HuH-7.5 (cell line): ENCODE results near the gene PANX3.
"Not testable (repeated sequence)": the region's sequence is repeated elsewhere in the genome, so short reads cannot be mapped to it uniquely, and the experiment has no call there.

Source experiments
- DNase-seq: peaks from one replicate; pipeline ENCODE4 v3.0.0; 2011; ENCODE audit warnings: low spot score

PANX3 gene, protein sequence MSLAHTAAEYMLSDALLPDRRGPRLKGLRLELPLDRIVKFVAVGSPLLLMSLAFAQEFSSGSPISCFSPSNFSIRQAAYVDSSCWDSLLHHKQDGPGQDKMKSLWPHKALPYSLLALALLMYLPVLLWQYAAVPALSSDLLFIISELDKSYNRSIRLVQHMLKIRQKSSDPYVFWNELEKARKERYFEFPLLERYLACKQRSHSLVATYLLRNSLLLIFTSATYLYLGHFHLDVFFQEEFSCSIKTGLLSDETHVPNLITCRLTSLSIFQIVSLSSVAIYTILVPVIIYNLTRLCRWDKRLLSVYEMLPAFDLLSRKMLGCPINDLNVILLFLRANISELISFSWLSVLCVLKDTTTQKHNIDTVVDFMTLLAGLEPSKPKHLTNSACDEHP

DNA sequence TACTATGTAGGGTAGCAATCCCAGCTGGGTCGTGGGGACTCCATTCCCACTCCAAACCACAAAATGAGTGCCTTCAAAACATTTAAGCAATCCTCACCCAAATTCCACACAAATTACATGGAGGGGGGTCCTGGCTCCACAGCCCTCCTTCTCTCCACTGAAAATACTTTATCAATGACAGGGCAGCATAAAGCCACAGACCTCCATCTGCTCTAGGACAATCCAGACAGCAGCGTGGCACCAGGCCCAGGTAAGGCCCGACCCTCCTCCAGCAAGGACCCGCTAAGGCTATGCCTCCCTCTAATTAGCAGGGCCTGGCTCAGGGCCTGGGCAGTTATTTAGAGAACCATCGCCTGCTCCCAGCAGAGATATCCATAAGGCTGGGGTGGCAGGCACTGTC is at the start of gene PANX3:
PANX3 (plus strand) TSS at position 365 of the 400 bp plus-strand sequence. CDS start 129 bp downstream, outside the sequence.
- DNase-seq, result no peak

DNA sequence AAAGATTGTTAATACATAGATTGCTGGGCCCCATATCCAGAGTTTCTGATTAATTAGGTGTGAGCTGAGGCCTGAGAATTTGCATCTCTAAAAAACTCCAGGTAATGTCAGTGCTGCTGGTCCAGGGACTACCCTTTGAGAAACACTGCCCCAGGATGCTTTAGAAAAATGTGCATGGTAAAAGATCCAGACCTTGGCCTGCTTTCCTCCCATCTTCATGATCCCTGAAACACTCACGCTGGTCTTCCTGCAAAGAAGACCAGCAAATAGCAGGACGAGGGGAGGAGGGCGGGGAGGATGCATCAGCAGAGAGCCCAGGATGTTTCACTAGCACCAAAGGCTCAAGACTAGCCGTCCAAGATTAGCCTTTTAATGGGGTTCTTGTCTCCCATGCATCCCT is 41.5 kb upstream of the PANX3 start, which contains the start of gene OR8A1:
OR8A1 (plus strand) TSS at position 301 of the 400 bp plus-strand sequence. CDS start 123 bp downstream, outside the sequence.
- DNase-seq, result no peak

DNA sequence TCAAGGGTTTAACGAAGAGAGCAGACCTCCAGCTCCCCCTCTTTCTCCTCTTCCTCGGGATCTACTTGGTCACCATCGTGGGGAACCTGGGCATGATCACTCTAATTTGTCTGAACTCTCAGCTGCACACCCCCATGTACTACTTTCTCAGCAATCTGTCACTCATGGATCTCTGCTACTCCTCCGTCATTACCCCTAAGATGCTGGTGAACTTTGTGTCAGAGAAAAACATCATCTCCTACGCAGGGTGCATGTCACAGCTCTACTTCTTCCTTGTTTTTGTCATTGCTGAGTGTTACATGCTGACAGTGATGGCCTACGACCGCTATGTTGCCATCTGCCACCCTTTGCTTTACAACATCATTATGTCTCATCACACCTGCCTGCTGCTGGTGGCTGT is 41.1 kb upstream of the PANX3 start:
- DNase-seq, result no peak

DNA sequence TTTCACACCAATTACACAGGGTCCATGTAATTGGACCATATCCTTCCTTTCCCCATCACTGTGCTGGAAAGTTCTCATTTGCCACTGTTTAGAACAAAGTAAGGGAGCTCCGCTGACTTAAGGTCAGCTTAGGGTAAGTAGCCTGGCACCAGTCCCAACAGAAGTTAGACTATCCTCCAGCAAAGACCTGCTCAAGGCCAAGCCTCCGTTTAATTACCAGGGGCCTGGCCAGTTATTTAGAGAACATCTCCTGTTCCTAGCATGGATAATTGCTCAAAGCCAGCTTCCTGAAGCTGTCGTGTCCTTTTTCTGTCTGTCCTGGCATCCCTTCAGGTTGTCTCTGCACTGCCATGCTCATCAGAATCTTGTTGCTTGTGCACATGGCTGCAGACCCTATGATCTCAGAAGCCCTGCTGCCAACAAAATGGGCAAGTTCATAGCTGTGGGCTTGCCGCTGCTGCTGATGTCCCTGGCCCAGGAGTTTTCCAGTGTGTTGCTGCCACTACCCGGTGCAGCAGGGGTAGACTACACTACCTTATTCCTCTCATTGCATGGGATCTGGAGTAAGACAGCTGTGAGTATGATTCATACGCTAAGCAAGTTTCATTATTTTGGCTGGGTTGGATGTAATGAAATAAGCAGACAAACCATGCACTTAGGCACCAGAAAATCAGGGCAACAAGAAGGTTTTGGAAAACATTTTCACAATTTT is 33.4 kb upstream of the PANX3 start:
- DNase-seq, result no peak

DNA sequence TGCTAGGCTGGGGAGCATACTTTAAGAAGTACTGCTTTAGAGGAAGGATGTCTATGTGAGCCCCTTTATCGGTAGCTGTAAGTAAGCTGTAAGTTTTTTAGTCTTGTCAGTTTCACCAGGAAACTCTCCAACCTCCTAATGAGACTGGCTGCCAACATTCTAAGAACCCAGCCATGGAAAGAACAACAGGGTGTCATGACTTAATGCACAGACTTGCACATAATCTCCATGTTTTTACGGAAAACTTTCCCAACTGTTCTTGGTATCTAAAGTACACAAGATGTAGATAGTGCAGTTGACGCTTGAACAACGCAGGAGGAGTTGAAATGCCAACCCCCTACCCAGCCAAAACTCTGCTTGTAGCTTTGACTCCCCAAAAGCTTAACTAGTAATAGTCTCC is 32.5 kb upstream of the PANX3 start:
- no peak for DNase-seq

DNA sequence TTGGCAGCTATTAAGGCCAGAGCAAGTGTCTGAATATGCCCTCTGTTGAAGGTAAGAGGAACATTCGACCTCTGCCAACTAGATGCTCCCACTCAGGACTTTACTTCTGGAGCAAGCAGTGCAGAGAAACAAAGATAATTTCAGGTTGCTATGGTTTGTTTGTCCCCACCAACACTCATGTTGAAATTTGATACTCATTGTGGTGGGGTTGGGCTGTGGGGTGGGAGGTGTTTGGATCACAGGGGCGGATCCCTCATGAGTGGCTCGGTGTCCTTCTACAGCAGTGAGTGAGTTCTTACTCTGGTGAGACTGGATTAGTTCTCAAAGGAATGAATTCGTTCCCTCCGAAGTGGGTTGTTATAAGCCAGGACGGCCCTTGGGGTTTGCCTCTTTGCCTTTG is 29.4 kb upstream of the PANX3 start:
- no peak for DNase-seq

DNA sequence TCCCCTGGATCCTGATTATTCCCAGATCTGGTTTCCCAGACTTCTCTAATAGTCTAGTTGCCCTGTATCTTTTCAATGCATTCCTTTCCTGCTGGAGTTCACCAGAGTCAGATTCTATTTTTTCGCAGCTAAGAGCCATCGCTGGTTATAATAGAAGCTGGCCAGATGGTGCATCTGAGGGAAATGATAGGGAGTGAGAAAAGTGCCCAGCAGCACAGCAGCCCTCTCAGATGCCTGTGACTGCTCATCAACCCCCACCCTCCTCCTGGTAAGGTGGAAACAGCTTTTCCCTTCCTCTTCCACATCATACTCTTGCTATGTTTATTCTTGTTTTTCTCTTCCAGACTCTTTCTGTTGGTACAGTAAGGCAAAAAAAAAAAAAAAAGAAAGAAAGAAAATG is 28.7 kb upstream of the PANX3 start:
- DNase-seq, result no peak

DNA sequence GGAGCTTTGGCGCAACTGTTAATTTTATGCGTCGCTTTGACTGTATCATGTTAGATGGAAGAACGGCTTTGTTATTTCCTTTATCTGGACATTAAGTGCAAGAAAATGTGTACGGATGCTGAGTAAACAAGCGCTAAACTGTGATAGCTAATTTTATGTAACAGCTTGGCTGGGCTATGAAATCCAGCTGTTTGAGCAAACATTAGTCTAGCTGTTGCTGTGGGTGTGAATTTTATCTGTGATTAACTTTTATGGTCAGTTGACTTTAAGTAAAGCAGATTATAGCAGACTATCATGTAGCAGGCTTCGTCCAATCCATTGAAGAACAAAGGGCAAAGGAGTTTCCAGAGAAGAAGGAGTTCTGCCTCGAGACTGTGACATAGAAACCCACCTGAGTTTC is 27.4 kb upstream of the PANX3 start:
- DNase-seq, result no peak

DNA sequence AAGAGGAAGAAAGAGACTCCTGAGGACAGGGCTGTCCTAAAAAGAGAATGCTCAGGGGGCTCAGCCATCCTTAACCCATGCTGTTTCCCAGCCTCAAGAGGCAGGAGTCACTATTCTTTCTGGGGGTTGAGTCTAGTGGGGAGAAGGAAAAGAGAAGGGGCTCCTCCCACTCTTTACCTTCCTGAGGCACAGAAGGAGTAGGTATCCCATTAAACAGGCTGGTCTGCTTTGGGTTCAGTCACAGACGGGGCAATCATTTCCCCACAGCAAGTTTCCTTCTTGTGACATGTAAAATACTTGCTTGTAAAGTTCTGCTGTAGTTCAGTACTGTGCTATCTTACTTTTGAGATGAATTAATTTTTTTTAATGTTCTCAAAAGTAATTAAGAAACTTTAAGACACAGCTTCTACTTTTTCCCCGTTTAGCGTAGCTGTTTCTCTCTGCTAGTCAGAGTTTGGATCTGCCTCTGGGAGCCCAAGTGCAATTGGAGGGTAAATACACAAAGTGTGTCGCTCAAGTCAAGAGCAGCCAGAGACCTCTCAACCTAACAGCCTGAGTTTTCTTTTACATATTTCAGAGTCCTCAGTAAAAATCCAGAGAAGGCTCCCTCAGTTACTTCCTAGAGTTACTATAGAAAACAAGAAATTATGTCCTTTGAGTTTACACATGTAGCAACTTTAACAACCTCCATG is 26.4 kb upstream of the PANX3 start:
- no peak for DNase-seq

DNA sequence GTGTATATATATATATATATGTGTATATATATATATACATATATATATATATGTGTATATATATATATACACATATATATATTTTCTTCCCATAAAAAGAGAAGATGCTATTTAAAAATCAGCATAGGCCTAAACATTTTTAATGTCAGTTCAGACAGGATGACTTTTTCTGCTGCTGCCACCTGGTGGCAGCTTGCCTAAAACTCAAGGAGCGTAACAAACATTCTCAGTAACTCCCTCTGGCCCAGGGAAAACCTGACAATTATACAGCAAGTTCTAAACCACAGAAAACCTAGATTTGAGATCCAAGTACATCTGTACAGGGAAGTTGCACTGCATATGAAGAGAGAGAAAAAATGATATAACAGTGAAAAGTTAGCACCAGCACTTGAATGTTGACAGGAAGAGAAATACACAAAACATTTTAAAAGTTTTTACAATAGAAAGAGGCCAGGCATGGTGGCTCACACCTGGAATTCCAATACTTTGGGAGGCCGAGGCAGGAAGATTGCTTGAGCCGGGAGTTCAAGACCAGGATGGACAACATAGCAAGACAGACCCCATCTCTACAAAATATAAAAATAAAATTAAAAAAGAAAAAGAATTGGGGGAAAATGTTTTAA is 24.9 kb upstream of the PANX3 start:
- DNase-seq, result no peak

DNA sequence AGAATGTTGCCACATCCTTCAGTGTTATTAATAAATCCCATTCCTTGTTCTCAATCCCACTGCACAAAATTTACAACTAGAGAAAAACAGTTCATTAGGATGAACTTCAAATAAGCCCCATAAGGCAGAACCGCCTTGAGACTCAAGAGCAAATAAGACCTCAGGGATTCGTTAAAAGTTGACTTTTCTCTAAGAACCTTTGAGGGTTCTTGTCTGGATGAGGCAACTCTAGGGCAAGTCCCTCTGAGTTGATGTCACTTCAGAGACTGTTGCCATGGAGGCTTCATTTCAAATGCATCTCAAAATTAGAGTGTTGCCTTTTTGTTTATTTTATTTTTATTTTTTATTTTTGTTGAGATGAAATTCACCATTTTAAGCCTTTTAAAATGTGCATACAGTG is 19.8 kb upstream of the PANX3 start:
- DNase-seq, result no peak

DNA sequence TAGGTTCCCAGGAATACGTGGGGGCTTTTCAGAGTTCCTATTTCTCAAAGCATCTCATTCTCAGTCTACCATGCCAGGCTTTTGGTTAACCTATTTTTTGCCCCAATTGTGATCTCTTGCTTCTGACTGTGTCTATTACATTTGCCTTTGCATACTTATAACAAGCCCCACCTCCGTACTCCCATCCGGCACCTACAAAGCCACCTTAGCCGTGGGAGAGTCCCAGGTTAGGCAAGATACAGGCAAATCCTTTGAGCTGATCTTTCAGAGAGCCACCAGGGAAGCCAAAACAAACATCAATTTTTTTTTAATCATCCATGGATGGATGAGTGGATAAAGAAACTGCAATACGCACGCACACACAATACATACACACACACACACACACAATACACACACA is 18.6 kb upstream of the PANX3 start:
- no peak for DNase-seq

DNA sequence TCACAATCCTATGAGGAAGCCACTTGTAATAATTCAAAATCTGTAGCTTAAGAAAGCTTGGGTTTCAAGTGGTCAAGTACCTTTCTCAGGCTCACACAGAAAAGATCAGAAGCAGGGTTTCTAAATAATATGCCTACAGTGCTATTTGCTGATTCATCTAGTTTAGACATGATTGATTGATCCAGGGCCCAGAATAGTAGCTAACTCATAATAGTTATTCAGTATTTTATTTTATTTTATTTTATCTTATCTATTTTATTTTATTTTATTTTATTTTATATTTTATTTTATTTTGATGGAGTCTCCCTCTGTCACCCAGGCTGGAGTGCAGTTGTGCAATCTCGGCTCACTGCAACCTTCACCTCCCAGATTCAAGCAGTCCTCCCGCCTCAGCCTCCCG is 15.9 kb upstream of the PANX3 start:
- DNase-seq, result no peak

DNA sequence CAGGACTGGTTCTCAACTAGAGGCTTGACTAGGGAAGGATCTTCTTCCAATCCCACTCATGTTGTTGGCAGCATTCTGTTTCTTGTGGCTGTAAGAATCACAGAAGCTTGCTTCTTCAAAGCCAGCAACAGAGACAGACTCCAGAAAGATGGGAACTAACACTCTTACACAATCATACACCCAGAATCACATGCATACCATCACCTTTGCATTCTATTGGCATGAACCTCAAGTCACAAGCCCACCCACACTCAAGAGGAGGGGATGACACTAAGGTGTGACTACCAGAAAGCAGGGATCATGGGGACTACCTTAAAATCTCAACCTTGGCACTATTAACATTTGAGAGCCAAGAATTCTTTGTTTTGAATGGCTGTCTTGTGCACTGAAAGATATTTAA is 13.6 kb upstream of the PANX3 start:
- no peak for DNase-seq

DNA sequence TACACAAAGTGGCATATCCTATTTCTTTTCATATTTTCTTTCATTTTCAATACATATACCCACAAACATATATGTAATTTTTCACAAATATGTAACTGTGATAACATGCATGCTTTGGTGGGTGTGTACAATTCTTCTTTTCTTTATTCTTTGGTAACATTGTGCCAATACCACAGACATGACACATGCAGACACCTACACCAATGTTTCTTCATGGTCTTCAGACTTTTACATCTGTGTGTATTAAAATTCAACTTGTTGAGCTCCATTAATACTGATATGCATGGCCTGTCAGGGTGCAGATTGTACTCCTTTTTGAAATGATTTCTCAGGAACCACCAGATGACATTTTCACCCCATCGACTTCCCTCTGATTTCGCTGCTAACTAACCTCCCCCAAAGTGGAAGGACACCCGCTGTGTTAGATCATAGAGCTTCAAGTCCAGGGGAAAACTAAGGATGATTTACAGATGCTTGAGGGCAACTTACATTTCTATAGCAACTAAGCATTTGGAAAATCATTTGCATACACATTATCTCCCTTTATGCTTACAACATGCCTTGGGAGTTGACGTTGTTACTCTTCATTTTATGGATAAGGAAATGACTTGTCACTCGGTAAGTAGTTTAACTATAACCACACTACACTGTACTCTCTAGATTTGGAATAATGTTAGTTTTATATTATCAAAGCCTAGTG is 10.5 kb upstream of the PANX3 start:
- no peak for DNase-seq

DNA sequence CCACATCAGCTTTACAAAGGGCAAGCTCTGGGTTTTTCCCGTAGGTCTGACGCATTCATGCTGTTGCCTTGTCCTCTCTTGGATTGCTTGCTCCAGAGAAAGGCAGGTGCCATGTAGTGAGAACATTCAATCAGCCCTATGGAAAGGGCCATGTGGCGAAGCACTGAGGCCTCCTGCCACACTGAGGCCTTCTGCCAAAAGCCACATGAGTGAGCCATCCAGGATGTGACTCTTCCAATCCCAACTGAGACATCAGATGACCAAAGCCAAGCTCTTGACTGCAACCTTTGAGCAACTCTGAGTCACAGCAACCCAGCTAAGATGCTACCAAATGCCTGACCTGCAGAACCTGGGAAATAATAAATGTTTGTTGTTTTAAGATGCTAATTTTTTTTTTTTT is 9.0 kb upstream of the PANX3 start:
- no peak for DNase-seq

DNA sequence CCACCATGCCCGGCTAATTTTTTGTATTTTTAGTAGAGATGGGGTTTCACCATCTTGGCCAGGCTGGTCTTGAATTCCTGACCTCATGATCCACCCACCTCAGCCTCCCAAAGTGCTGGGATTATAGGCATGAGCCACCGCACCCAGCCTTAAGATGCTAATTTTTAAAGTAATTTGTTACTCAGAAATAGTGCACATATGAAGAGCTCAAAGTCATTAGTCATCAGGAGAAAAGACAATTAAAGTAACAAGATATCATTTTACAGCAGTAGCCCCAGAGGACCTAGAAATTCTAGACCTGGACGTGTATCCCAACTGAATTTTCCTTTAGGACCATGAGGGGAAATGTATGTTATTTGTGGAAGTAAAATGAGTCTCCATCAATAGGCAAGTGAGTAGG is 8.5 kb upstream of the PANX3 start:
- not testable (repeated sequence) for DNase-seq

DNA sequence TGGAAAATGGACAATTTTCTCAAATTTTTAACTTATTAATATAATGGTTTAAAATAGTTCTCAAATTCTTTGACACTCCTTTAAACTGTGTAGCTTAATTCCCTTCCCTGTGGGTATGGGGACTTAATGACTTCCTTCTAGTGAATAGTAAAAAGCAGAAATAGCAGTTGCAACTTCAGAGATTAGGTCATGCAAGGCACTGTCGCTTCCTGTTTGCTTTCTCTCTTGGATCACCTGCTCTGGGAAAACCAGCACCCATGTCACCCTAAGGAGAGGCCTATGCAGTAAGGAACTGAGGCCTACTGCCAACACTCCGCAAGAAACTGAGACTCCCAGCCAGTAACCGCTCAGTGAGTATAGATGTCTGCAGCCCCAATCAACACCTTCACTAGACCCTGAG is 5.5 kb upstream of the PANX3 start:
- no peak for DNase-seq

DNA sequence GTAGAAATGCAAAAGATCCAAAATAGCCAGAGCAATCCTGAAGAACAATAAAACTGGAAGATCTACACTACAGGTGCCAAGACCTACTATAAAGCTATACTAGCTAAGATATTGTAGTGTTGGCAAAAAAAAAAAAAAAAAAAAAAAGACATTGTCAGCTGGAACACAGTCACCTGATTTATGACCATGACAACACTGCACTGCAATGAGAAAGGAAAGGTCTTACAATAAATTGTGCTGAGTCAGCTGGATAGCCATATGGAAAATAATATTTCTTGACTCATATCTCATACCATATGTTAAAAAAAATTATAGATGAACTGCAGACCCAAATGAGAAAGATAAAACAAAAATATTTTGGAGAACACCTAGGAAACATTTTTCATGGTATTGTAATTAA is 3.1 kb upstream of the PANX3 start:
- no peak for DNase-seq

DNA sequence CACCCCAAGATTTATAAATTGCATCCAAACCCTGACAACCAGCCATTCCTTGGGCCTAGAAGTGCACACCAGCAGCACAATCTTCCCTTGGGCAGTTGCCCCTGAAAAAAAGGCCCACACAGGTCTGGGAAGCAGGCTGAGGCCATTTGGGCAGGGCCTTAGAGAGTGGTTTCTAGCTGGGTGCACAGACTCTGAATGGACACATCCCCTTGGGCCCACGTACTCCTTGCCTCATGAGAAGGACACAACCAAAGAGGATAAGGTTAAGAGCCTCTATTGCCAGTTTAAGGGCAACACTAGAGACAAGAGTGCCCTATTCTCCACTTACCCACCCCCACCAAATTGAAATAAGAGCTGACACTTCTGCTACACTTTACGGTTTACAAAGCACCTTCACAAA is 933 bp upstream of the PANX3 start:
- DNase-seq, result no peak

DNA sequence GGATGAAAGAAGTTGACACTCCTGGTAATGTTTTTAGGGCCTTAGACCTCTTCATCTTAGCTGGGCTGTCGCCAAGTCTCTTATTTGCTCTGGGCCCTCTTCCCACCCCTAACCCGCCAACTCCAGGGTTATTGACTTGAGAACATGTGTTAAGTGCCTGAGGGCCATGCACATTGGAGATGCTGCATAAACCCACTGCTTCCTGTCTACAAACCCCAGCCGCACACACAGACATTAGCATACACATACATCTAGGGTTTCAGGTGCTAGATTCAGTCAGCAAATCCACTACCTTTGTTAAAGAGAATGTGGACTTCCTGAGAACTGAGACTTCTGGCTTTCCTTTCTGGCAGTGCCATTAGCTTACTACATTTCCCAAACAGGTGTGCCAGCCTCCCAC is 817 bp downstream of the PANX3 start:
- DNase-seq, result no peak
